Skeletal muscle cell (primary cell): ENCODE data around the gene ATP5MC2.
"Not testable (repeated sequence)": the region's sequence is repeated elsewhere in the genome, so short reads cannot be mapped to it uniquely, and the experiment has no call there.

Experiments used
- DNase-seq: peaks from one replicate; pipeline ENCODE4 v3.0.0-alpha.2; 2010; ENCODE audit warnings: low read depth
- H3K4me3 ChIP-seq: 2 replicates; pipeline ENCODE4 v1.5.1; 2011; ENCODE audit warnings: low read depth, mild to moderate bottlenecking, control low read depth, low read length, moderate library complexity

Gene ATP5MC2

DNA sequence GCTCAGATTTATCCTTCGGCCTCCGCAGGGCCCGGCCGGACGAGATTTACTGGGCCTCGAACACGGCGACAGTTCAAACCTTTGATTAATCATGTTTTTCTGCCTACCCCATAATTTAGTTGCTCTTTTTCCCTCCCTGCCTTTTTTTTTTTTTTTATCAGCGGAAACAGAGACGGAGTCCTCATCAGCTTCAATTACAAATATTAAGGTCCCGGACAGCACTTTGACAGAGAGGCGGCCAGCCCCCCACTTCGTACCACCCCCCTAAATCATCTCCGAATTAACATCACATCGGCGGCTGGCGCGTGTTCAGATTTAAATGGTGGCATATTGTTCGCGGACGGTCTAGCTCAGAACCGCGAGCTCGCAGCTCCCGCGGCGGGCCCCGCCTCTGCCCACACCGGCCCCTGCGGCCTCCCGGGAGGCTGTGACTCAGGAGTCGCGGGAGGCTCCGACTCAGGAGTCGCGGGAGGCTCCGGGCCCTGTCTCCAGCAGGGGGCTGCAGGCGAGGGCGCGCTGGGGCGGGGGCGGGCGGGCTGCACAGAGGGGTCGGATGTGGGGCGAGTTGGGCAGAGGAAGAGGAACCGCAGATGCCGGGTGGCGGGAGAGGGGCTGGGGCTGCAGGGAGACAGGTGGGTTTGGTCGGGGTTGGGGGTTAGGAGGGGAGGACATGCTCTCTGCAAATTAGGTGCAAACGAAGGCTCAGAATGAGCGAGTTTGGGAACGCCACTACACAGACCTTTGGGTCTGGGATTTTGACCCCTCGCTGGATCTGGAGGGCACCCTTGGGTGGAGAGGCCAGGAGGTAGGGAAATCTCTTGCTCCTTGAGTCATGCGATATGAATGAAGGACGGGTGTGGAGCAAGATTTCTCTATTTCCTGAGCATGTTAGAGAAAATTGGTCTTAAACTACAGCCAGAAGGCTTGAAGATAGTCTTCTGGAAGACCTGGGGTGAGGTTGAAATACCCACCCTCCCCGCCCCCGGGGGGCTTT lies 19.6 kb upstream of the ATP5MC2 start:
- DNase-seq = no peak
- peak overlapping the region; percentile 20 for H3K4me3 ChIP-seq

- no peak overlapping the region for H3K4me3 ChIP-seq
- no peak for DNase-seq
Measured at GRCh38 chr12:53694756-53695151, 18.9 kb upstream of the ATP5MC2 start.

DNA sequence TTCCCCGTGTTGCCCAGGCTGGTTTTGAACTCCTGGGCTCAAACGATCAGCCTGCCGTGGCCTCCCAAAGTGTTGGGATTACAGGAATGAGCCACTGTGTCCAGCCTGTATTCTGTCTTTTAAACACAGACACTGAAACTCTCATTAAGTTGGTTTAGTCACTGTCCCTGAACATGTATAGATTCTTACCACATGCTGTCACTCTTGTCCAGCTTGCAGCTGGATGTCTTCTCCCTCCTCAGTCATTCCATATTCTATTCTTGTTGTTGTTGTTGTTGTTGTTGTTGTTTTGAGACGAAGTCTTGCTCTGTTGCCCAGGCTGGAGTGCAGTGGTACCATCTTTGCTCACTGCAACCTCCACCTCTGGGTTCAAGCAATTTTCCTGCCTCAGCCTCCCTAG lies 12.3 kb upstream of the ATP5MC2 start:
- DNase-seq = no peak
- no peak overlapping the region for H3K4me3 ChIP-seq

- no peak overlapping the region for H3K4me3 ChIP-seq
- DNase-seq = no peak
Measured at GRCh38 chr12:53686436-53686835, 10.6 kb upstream of the ATP5MC2 start.

DNA sequence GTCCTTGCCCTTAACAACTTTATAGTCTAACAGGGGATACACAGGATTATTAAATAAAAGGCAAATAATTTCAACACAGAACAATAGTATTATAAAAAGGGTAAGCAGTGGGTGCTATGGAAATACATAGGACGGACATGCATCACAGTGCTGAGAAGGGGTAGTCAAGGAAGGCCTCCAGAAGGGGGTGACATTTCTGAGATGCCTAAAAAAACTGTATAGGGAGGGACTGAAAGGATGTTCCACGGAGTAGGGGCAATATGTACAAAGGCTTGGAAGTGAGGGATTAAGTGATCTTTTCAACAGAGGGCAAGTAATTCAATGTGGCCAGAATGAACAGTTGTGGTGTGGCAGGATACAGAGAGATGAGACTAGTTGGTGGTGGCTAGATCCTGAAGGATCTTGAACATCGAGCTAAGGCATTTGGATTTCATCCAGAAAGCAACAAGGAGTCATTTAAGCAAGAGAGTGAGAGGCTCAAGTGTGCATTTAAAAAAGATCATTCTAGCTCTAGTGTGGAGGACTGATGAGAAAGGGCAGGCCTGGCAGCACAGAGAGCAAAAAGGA lies 8.9 kb upstream of the ATP5MC2 start:
- DNase-seq = no peak
- no peak overlapping the region for H3K4me3 ChIP-seq

DNA sequence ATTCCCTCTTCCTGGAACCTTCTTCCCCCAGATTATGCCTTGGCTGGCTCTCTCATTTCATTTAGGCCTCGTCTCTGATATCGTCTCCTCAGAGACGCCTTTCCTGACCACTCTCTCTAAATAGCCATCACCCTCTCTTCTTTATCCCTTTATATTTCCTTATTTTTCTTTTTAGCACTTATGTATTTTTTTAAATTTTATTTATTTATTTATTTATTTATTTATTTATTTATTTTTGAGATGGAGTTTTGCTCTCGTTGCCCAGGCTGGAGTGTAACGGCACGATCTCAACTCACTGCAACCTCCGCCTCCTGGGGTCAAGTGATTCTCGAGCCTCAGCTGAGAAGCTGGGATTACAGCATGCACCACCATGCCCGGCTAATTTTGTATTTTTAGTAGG lies 8.1 kb upstream of the ATP5MC2 start:
- no peak overlapping the region for H3K4me3 ChIP-seq
- no peak for DNase-seq

DNA sequence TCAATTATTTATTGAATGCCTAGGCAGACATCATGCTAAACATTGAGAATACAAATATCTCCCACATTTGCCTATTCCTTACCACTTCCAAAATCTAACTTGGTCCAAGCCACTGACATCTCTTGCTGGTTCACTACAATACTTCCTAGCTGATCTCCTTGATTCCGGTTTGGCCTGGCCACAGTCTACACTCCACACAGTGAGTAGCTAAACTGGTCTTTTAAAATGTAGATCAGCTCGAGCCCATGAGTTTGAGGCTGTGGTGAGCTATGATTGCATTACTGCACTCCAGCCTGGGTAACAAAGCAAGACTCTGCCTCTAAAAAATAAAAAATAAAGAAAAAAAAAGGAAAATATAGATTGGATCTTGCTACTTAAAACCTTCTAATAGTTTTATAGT lies 7.6 kb upstream of the ATP5MC2 start:
- no peak overlapping the region for H3K4me3 ChIP-seq
- DNase-seq = no peak

DNA sequence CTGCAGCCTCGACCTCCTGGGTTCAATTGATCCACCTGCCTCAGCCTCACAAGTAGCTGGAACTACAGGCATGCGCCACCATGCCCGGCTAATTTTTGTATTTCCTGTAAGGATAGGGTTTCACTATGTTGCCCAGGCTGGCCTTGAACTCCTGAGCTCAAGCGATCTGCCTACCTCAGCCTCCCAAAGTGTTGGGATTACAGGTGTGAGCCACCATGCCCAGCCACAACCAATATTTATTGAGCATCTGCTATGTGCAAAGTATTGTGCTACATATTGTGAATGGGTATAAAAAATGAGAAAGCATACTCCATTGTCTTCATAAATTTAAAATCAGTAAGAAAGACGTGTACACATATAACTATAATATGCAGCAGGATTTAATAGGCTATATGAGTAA lies 4.2 kb upstream of the ATP5MC2 start:
- not testable (repeated sequence) for H3K4me3 ChIP-seq, DNase-seq

GRCh38 chr12:53677800-53678148 lies 1.9 kb upstream of the ATP5MC2 start:
- DNase-seq = no peak
- H3K4me3 ChIP-seq = peak overlapping the region; percentile 38

DNA sequence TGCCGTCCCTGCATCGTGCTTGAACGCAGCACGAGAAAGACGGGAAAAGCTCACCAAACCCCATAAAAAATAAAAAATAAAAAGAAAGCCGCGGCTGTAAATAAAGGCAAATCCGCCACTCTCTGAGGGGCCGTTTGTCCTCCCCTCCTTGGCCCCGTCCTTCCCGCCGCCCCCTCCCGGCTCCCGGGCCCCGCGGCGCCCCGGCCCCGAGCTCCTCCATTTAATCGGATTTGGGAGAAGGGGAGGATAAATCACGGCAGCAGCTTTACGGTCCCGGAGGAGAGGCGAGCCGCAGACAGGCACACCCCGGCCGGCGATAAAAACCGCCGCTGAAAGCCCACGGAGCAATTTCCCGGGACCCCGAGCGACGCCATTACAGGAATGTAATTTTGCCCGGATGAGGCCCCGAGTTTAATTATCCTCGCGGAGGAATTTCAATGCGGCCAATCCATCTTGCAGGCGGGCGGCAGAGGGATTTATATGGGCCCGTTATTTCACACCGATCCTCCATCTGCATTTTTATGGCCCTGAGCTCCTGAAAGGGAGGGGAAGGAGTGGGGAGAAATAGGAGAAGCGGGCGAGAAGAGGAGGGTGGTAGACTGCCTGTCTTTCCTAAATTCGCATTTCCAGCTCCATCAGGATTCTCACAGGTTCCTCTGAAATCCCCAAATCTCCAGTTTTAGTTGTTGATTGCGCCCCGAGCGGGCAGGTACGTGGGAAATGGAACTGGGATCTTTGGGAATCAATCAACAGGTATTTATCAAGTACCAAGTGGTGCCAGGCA lies 1.3 kb upstream of the ATP5MC2 start:
- peak overlapping the region; percentile 38 for H3K4me3 ChIP-seq
- no peak for DNase-seq

DNA sequence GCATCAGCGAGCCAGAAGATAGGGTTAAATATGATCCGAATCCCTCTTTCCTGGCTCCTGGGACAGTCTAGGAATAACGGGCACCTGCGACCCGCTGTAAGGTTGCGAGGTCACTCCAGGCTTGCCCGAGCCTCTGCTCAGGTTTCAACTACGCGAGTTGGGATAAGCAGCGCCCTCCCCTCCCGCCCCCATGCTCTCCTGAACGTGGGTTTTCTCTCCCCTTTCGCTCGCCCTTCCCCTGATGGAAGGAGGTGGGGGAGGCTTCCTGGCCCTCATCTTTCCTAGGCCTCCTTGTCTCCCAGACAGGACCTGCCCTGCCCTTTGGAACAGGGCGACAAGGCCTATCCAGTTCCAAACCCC lies 753 bp upstream of the ATP5MC2 start:
- DNase-seq = no peak
- H3K4me3 ChIP-seq = peak overlapping the region; percentile 38

DNA sequence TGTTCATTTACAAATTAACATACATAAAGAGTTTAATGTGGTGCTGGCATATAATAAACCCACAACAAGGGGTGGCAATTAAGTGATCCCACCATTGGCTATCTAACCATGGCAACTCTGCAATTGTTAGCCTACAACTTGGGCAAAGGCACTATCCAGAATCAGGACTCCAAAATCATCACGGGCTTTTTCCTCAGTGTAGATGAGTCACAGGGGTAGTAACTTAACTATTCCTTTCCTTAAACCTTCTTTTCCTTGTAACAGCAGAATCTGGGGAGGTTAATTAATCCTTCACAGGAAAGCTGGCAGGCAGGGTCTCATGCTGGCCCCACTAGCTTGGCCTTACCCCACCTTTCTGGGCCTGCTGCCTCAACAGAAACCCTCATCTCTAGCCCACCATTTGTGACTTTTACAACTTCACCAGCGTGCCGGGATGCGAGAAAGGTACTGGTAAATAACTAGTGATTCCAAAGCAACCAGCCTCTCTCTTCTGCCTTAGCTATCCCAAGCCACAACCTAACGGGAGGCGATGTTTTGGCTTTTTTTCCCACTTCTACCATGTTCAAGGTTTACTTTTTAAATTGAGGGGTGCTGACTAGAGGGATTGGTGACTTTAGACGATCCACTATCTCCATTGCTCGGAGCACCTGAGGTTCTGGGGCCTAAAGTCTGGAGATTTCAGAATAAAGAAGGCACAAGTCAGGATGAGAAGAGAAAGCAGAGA lies 744 bp downstream of the ATP5MC2 start:
- H3K4me3 ChIP-seq = peak overlapping the region; percentile 63
- no peak for DNase-seq

DNA sequence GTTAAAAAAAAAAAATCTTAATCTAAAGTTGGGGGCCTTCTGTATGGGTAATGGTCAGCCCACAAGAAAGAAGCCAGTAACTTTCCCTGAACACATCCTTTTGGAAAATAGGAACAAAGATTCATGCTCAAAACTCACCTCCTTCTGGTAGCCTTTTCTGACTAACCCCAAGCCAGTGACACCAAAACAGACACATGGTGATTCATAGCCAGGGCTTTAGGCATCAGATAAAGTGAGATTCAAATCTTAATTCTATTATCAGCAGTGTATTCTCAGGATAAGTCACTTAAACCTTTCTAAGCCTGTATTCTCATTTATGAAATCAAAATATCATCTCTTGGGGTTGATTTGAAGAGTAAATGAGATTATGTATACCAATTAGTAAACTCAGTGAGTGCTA lies 4.9 kb downstream of the ATP5MC2 start:
- DNase-seq = no peak
- no peak overlapping the region for H3K4me3 ChIP-seq

- no peak overlapping the region for H3K4me3 ChIP-seq
- no peak for DNase-seq
Measured at GRCh38 chr12:53670308-53670707, 5.6 kb downstream of the ATP5MC2 start.

DNA sequence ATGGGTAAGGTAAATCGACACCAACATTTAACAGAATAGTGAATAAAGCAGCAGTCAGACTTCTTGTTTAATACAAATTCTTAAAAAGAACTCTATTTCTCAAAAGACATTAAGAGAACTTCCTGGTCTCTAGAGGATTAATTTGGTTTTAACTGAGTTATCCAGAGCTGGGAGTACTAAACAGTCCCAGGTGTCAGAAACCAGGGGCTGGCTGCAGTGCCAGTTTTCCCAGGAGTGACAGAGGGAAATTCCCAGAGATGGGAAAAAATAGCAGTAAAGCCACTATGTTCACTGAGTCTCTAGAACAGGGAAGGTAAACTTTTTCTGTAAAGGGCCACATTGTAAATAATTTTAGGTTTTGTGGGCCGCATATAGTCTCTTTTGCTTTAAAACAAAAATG lies 8.8 kb downstream of the ATP5MC2 start:
- H3K4me3 ChIP-seq = no peak overlapping the region
- no peak for DNase-seq

DNA sequence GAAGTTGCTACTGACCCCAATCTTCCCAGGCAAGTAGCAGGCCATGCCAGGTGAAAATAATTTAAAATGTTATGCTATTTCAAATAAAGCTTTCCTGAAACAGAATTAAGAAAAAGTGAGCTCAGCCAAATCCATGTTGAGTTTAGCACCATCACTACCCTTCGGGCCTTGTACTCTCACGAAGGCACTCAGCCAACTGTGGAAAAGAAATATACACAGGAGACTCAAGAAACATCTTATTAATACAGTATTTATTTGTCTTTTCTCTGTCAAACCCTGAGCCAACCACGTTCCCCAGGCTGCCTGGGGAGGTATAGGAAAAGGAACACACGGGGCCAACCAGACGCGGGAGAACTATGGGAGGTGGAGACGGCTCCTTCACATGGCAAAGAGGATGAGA lies 10.9 kb downstream of the ATP5MC2 start:
- DNase-seq = no peak
- H3K4me3 ChIP-seq = no peak overlapping the region

GRCh38 chr12:53664191-53664590 lies 11.7 kb downstream of the ATP5MC2 start:
- DNase-seq = no peak
- no peak overlapping the region for H3K4me3 ChIP-seq

- H3K4me3 ChIP-seq = no peak overlapping the region
Measured at GRCh38 chr12:53660041-53660440, 15.8 kb downstream of the ATP5MC2 start.

GRCh38 chr12:53659571-53659981 lies 16.3 kb downstream of the ATP5MC2 start:
- H3K4me3 ChIP-seq = no peak overlapping the region
- no peak for DNase-seq

More at GRCh38 chr12:53660041-53660440, 15.8 kb downstream of the ATP5MC2 start:
- DNase-seq = no peak
